Endothelial cell (in vitro differentiated cells): Measurements from ENCODE around the gene FMO3. TPM values are rescaled to one million over a fixed set of nuclear protein-coding genes. Genes with fewer than 3 reads are reported as not detected.

ENCODE experiments used
- DNase-seq: peaks from one replicate; pipeline ENCODE4 v3.0.0; 2021; ENCODE audit warnings: low spot score
- H3K27ac Mint-ChIP-seq: one replicate; pipeline ENCODE4 v1.8.0; 2021; ENCODE audit warnings: mixed read lengths, inconsistent platforms; ENCODE audit not compliant: unreplicated experiment
- H3K27me3 Mint-ChIP-seq: one replicate; pipeline ENCODE4 v1.8.0; 2021; ENCODE audit warnings: mild to moderate bottlenecking, moderate library complexity, mixed read lengths, inconsistent platforms; ENCODE audit not compliant: unreplicated experiment
- H3K36me3 Mint-ChIP-seq: one replicate; pipeline ENCODE4 v1.8.0; 2021; ENCODE audit warnings: mild to moderate bottlenecking, low read depth, mixed read lengths, inconsistent platforms; ENCODE audit not compliant: unreplicated experiment
- H3K4me1 Mint-ChIP-seq: one replicate; pipeline ENCODE4 v1.8.0; 2021; ENCODE audit warnings: mild to moderate bottlenecking, mixed read lengths, inconsistent platforms; ENCODE audit not compliant: unreplicated experiment
- H3K4me3 Mint-ChIP-seq: one replicate; pipeline ENCODE4 v1.8.0; 2021; ENCODE audit warnings: mild to moderate bottlenecking, mixed read lengths, inconsistent platforms; ENCODE audit not compliant: unreplicated experiment
- H3K9me3 Mint-ChIP-seq: one replicate; pipeline ENCODE4 v1.8.0; 2021; ENCODE audit warnings: mixed read lengths, inconsistent platforms; ENCODE audit not compliant: unreplicated experiment
- total RNA-seq: library from RNA; stranded (reverse); fragmentation: NEBNext Ultra II Directional; extraction: Animal tissue kit (Norgen Biotek cat#: 25700); gene quantifications from one replicate; pipeline ENCODE4 v1.2.1, GENCODE V29; 2021; ENCODE audit not compliant: unreplicated experiment
- TF ChIP-seq, protein P1 (sequence below): fragments of 200-600 bp; sonication (generic); IDR thresholded peaks from one replicate; pipeline ENCODE4 v1.5.0; 2021; ENCODE audit warnings: antibody characterized with exemption; ENCODE audit not compliant: unreplicated experiment

Gene FMO3
- total RNA-seq, 1 donor from 2014 or later, result not detected

GRCh38 chr1:171117085-171117484 is 26.4 kb downstream of the FMO3 start:
- Mint-ChIP-seq H3K27ac (no peak overlapping the region), H3K9me3 (no peaks in the 10 kb centered on the region), H3K4me1 (no peaks in the 10 kb centered on the region), H3K36me3 (no peaks in the 10 kb centered on the region), H3K4me3 (no peak overlapping the region), H3K27me3 (peaks cover 3% of the 10 kb centered on the region)
- TF ChIP-seq, protein P1, sequence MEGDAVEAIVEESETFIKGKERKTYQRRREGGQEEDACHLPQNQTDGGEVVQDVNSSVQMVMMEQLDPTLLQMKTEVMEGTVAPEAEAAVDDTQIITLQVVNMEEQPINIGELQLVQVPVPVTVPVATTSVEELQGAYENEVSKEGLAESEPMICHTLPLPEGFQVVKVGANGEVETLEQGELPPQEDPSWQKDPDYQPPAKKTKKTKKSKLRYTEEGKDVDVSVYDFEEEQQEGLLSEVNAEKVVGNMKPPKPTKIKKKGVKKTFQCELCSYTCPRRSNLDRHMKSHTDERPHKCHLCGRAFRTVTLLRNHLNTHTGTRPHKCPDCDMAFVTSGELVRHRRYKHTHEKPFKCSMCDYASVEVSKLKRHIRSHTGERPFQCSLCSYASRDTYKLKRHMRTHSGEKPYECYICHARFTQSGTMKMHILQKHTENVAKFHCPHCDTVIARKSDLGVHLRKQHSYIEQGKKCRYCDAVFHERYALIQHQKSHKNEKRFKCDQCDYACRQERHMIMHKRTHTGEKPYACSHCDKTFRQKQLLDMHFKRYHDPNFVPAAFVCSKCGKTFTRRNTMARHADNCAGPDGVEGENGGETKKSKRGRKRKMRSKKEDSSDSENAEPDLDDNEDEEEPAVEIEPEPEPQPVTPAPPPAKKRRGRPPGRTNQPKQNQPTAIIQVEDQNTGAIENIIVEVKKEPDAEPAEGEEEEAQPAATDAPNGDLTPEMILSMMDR, result no peak
- no peak for DNase-seq

- Mint-ChIP-seq H3K27ac (no peak overlapping the region), H3K27me3 (peaks cover 2% of the 10 kb centered on the region), H3K9me3 (no peaks in the 10 kb centered on the region), H3K36me3 (no peaks in the 10 kb centered on the region), H3K4me1 (no peaks in the 10 kb centered on the region), H3K4me3 (no peak overlapping the region)
- no peak for DNase-seq
- TF ChIP-seq, protein P1, result no peak
Observed at GRCh38 chr1:171119648-171120047, 28.9 kb downstream of the FMO3 start.

GRCh38 chr1:171122299-171122698 is 31.6 kb downstream of the FMO3 start:
- Mint-ChIP-seq H3K36me3 (no peaks in the 10 kb centered on the region), H3K27me3 (no peaks in the 10 kb centered on the region), H3K4me1 (peaks cover 4% of the 10 kb centered on the region), H3K9me3 (no peaks in the 10 kb centered on the region), H3K4me3 (no peak overlapping the region), H3K27ac (no peak overlapping the region)
- no peak for DNase-seq
- TF ChIP-seq, protein P1, result no peak

- peaks cover 6% of the 10 kb centered on the region for H3K4me1 Mint-ChIP-seq
- no peaks in the 10 kb centered on the region for H3K9me3 Mint-ChIP-seq
- H3K4me3 Mint-ChIP-seq, result no peak overlapping the region
- H3K27me3 Mint-ChIP-seq, result no peaks in the 10 kb centered on the region
- no peak for DNase-seq
- H3K36me3 Mint-ChIP-seq, result no peaks in the 10 kb centered on the region
- H3K27ac Mint-ChIP-seq, result no peak overlapping the region
- TF ChIP-seq, protein P1, result no peak
Observed at GRCh38 chr1:171122893-171123292, 32.2 kb downstream of the FMO3 start.

GRCh38 chr1:171126504-171126903 is 35.8 kb downstream of the FMO3 start:
- H3K4me3 Mint-ChIP-seq, result no peak overlapping the region

More at GRCh38 chr1:171126504-171126903, 35.8 kb downstream of the FMO3 start:
- no peaks in the 10 kb centered on the region for H3K27me3 Mint-ChIP-seq
- no peaks in the 10 kb centered on the region for H3K36me3 Mint-ChIP-seq
- peaks cover 6% of the 10 kb centered on the region for H3K4me1 Mint-ChIP-seq
- TF ChIP-seq, protein P1, result no peak
- DNase-seq, result no peak
- H3K27ac Mint-ChIP-seq, result no peak overlapping the region
- H3K9me3 Mint-ChIP-seq, result no peaks in the 10 kb centered on the region
